Measurements from ENCODE around the gene CLEC2A.

The CLEC2A gene

DNA sequence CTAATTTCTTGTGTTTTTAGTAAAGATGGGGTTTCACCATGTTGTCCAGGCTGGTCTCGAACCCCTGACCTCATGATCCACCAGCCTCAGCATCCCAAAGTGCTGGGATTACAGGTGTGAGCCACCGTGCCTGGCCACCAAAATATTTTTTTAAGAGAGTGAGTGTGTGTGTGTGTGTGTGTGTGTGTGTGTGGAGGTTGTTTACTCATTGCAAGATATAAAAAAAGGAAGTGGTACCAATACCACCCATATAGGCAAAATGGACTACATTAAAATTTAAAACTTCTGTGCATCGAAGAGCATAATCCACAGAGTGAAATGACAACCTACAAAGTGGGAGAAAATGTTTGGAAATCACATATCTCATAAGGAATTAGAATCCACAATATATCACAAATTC is 15.5 kb upstream of the CLEC2A start:
- TF ChIP-seq, protein P1, sequence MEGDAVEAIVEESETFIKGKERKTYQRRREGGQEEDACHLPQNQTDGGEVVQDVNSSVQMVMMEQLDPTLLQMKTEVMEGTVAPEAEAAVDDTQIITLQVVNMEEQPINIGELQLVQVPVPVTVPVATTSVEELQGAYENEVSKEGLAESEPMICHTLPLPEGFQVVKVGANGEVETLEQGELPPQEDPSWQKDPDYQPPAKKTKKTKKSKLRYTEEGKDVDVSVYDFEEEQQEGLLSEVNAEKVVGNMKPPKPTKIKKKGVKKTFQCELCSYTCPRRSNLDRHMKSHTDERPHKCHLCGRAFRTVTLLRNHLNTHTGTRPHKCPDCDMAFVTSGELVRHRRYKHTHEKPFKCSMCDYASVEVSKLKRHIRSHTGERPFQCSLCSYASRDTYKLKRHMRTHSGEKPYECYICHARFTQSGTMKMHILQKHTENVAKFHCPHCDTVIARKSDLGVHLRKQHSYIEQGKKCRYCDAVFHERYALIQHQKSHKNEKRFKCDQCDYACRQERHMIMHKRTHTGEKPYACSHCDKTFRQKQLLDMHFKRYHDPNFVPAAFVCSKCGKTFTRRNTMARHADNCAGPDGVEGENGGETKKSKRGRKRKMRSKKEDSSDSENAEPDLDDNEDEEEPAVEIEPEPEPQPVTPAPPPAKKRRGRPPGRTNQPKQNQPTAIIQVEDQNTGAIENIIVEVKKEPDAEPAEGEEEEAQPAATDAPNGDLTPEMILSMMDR (conservative IDR thresholded peaks at IDR 0.05), result no peak
- H3K27ac ChIP-seq, result no peak overlapping the region

DNA sequence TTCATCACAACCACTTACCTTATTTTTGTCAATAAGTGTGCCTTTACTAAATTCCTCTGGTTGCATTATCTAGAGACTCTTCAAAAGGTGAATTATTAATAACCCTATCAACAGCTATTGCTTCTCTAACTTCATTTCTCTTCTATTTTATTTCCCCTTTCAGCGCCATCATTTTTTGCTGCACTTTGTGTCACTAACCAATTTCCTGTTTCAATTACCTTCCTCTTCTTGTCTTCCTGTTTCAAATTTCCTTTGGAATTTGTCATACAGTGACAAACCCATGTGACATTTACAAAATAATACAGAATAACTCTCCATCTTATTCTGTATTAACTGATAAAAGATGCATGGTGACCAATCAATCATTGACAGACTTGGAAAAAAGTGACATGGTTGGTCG is 12.2 kb upstream of the CLEC2A start:
- no peak overlapping the region for H3K27ac ChIP-seq
- TF ChIP-seq, protein P1 (conservative IDR thresholded peaks at IDR 0.05), result no peak

DNA sequence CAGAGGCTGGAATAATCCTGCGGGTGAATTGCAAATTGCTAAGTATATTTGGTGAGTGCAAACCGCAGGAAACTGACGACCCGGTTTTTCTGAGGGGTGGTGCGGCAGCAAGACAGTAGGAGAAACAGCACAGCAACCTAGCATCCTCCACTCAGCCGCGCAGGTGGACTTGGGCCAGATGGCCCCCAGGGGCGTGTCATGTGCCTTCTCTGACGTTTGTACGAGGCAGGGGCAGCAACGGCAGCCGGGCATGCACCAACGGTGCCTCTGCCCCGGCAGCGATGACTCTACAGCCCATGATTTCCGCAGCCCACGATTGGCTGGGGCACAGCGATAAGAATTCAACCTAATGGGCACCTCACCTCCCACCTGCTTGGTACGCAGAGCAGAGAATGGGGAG is 11.1 kb upstream of the CLEC2A start:
- TF ChIP-seq, protein P1 (conservative IDR thresholded peaks at IDR 0.05), result no peak
- no peak overlapping the region for H3K27ac ChIP-seq

DNA sequence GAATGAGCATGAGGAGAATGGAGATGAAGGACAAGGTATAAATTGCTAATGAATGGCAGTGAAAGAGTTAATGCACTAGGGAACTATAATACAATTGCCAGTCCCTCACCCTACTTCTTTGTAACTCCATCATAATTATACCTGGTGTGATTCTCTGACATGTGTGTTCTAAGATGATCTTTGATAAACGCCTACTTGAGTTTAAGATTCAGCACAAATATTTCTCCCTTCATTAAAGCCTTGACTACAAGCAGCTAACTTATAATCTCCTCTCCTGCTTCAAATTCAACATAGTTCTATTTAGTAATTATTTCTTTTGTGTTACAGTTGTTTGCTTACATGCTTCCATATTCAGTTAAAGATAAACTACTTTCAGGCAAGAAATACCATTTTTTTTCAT is 9.7 kb upstream of the CLEC2A start:
- TF ChIP-seq, protein P1 (conservative IDR thresholded peaks at IDR 0.05), result no peak
- H3K27ac ChIP-seq, result no peak overlapping the region

DNA sequence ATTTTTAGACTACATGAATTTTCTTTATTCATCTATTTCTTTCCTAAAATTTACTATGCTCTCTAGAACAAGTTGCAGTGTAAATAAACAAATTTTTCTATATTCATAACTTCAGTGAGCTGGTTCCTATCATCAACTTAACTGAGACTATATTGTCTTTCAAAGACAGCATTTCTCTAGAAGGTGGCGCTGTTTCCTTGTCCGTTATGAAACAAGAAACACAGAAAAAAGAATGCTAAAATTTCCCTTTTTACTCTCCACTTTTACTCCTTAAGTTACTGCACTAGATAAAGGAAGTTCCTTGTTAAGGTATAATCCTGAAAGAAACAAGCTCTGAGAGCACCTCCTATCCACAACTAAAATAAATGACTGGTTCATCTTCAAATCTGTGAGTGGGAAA is 8.2 kb upstream of the CLEC2A start:
- TF ChIP-seq, protein P1 (conservative IDR thresholded peaks at IDR 0.05), result no peak; the same call in 1 of the 2 replicates
- H3K27ac ChIP-seq, result no peak overlapping the region

DNA sequence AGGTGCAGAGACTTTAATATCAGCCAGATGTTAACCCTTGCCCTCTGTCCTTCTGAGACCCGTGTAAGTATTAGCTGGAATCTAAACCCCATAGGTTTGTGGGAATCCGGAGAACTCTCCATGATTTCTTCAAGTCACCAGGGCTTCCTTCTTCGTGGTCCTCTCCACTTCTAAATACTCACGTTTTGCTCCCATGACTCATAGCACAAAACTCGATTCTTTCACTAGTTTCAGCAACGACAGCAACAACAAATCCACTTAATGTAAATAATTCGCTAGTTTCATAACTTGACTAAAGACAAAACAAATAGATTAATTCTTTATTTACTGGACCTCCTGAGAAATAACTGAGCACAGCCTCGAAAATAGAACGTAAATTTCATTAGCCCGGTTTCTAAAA is 4.4 kb upstream of the CLEC2A start:
- TF ChIP-seq, protein P1 (conservative IDR thresholded peaks at IDR 0.05), result no peak
- no peak overlapping the region for H3K27ac ChIP-seq

DNA sequence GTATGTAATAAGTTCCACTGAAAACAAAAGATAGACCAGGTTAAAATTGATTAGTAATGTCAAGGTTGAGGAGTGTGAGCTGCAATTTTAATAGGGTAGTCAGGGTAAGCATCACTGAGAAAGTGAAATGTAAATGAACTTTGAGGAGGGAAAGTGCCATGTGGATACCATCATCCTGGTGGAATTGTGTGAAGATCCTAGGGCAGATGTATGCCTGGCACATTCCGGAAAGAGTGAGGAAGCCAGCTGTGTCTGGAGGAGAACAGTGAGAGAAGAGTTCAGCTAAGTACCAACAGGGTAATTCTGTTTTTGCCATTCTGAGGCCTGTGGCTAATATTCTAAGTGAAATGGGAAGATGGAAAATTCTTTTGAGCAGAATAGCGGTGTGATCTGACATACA is 2.9 kb upstream of the CLEC2A start:
- H3K27ac ChIP-seq, result no peak overlapping the region
- TF ChIP-seq, protein P1 (conservative IDR thresholded peaks at IDR 0.05), result no peak

DNA sequence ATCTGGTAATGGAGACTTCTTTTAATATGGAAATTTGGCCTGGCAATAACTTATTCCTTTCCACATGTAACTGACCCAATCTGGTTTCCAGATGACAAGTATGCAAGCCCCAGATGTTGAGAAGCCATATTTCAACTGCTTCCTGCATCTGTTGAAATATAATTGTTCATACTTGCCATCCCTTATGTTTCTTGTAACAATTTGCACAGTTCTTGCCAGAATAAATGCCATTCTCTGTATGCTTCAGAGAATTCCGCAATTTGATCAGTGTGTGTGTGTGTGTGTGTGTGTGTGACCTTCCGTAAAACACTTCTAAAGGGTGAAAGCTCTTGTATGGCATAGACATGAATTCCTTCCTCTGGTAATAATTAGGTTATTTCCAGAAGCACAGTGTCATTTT is 1.8 kb upstream of the CLEC2A start:
- no peak overlapping the region for H3K27ac ChIP-seq
- TF ChIP-seq, protein P1 (conservative IDR thresholded peaks at IDR 0.05), result no peak
